ENCODE measurements around the gene FGA. TPM values are rescaled to one million over a fixed set of nuclear protein-coding genes. Genes with fewer than 3 reads are reported as not detected.
A peak's percentile ranks its signal among the peaks of the same experiment; 100 is the strongest.
"Not testable (repeated sequence)": the region's sequence is repeated elsewhere in the genome, so short reads cannot be mapped to it uniquely, and the experiment has no call there.

FGA gene
- total RNA-seq, 1 donor from 2014 or later = 15,070 TPM

DNA sequence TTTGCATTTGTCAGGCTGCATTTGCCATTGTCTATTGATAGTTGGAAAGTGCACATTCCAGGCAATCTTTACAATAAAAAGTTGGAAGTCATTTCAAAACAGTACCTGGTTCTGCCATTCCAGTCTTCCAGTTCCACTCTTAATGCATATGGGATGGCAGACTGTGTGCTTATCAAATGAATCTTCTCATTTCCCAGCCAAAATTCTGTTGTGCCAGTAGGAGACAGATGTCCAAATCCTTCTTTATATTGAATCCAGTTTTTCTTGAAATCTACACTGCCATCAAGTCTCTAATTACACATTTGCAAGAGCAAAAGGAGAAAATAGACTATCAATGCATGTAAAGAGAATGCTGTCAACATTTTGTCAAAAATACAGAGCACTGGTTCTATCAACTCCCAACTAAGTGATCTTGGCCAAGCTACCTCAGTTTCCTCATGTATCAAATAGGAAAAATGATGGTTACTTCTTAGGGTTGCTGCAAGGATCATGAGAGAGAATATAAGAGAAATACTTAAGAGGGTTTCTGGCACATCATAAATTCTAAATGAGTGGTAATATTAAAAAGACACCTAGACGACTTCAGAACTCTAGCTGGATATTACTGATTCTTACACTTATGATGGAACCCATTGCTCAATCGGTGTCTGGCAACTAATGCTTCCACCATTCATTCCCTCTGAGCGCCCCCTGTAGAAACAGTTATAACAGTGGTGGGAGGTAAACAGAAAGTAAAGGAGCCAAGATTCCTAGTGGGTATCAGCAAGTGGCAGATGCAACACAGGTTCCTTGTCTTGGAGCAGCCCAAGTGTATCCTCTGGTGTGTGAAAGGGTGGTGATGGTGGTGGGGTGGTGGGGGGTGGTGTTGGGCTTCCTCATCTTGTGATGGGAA is 18.1 kb upstream of the FGA start:
- peak; percentile 28 for ATAC-seq
- DNase-seq (ENCODE audit: low spot score) = no peak

DNA sequence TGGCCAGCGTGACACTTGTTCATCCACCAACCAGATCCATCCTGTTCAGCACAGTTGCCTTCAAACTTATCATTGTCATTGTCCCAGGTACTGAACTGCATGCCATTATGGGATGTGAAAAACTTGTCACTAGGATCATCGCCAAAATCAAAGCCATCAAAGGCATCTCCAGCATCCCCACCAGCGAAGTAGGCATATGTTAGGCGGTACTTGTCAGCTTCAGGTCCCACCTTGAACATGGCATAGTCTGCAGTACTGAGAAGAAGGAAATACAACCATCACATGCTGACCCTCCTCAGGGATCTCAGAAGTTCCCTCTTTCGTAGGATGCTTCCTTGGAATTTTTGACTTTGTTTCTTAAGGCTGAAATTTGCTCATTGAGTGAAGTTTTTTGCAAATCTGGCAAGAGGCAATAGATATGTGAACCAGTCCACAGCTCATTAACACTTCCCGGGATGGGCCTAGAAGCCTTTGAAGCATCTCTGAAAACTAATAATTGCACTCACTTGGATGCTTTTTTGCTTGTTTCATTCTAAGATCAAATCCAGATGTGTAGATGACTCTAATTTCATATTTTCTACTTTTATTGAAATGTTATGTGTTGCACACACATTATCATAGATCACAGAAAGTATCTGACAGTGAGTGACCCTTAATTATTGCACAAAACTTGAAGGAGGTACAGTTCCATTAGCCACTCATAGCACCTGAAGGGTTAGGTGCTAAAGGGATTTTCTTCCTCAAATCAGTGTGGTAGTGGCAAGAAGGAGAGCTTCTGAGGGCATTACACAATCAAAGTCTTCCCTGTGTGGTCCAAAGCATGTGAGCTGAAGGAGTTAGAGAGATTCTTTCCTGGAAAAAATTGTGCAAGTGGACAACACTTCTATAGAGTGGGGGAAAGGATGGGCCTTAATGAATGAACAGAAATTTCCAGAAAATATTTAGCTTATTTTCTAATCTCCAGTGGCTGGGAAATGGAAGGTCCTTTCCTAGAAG is 16.5 kb upstream of the FGA start:
- DNase-seq (ENCODE audit: low spot score) (no peak), ATAC-seq (peak; percentile 17)

DNA sequence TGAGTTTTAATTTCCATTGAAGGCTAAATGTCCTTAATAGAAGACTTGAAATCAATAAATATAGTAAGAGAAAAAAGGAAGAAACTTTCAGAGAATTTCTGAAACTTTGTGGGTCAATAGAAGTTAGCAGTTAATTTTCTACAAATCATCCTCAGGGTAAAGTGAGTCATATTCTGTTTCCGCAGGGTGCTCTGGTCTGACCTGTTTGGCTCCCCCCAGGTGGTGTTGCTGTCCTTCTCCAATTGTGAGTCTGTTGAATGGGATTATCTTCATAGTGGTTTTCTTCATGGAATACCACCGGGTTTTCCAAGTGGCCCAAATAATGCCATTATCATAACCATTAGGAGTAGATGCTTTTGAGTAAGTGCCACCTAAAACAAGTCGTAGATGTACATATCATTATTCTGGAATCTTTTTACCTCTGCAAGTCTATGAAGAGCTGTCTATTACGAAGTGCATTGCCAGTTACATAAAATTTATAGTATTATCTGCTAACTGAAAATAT is 14.2 kb upstream of the FGA start:
- no peak for ATAC-seq
- DNase-seq (ENCODE audit: low spot score) = no peak

DNA sequence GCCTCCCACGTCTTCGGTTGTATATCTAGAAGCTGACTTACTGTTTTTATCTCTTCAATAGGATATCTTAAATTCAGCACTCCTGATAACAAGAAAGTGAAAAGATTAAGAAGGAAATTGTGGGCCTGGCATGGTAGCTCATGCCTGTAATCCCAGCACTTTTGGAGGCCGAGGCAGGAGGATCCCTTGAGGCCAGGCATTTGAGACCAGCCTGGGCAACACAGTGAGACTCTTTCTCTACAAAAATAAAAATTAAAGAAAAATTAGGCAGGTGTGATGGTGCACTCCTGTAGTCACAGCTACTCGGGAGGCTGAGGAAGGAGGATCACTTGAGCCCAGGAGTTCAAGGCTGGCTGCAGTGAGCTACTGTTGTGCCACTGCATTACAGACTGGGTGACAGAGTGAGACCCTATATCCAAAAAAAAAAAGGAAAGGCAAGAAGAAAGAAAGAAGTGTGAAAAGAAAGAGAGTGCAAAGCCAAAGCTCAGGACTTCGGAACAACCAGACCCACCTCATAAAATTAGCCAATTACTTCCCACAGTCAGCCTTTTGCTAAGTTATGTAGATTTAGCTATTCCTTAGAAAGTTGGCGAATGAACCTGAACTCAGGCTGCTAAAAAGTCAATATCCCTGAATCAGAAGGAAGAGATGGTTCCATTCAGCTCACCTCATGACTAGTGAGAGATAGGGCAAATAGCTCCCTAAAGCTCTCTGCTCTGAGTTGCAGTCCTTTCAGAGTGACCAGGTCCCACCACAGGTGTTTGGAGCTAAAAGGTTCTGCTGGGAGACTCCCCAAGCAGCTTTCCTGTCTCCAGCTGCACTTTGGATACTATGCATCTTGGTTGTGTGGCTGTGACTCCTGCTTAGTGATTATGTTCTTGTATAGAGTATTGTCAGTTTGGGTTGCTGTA is 12.7 kb upstream of the FGA start:
- ATAC-seq (peak; percentile 2), DNase-seq (ENCODE audit: low spot score) (no peak)

DNA sequence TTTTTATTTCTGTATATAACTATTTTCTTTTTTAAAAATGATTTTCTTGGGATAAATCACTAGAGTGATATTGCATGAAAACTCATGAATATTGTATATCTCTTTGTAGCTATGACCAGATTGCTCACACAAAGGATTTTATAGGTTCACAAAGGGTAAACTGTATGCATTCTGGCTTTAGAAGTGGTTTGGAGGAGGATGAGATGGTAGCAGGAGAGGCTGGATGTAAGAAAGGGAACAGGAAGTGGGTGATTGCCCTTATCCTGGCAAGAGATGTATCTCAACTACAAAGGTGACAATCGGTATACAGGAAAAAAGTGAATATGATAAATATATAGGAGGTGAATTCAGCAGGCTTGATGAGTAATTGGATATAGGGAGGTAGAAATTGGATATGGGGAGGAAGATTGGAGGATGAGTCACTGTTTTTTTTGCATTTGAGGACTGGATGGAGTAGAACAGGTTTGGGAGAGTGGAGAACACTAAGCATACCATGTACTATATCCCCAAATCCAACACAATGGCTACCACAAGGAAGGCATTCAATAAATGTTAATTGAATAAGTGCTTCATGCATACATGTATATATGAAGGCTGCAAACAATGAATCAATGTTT is 12.0 kb upstream of the FGA start:
- no peak for ATAC-seq
- DNase-seq (ENCODE audit: low spot score) = no peak

DNA sequence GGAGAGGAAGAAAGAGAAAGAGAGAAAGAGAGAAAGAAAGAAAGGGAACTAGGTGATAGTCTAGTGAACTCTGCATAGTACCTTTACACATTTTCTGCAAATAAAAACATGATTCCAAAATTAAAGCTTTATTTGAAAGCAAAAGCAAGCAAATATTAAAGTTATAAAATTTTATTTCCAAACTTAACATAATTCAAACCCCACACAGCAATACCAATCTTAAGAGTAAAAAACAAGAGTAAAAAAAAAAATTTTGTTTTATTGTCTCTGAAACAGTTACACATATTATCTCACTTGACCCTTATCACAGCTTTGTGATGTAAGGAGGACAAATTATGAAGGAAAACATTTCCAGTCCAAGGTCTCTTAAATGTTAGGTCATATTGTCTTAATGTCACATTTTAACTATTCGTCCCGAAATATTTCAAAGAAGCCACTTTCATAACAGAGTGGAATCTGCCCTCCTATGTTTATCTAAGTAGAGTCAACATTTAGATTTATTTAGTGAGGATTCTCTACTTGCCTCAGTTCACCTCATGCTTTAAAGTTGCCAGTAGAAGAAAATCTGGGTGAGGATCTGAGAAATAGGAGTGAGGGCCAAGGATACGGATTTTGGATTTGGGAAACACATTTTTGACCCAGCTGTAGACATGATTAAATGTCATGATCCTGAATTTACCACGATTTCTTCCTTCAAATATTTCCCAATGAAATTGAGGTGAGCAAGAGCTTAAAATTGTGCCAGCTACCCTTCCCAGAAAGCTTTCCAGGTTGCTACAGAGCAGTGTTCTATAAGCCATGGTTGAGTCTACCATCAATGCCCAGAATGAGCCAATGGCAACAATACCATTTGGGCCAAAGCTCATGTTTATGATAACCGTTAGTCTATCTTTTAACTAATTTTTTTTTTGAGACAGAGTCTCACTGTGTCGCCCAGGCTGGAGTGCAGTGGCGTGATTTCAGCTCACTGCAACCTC is 7.5 kb upstream of the FGA start:
- ATAC-seq (peak; percentile 65), DNase-seq (ENCODE audit: low spot score) (no peak)

DNA sequence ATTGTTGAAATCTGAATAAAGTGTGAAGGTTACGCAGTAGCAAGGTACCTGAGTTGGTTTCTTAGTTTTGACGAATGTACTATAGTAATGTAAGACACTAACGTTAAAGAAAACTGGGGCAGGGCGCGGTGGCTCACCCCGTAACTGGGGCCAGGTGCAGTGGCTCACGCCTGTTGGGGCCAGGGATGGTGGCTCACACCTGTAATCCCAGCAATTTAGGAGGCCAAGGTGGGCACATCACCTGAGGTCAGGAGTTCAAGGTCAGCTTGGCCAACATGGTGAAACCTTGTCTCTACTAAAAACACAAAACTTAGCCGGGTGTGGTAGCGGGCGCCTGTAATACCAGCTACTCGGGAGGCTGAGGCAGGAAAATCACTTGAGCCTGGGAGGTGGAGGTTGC is 6.7 kb upstream of the FGA start:
- DNase-seq (ENCODE audit: low spot score) = not testable (repeated sequence)
- ATAC-seq = peak; percentile 16

DNA sequence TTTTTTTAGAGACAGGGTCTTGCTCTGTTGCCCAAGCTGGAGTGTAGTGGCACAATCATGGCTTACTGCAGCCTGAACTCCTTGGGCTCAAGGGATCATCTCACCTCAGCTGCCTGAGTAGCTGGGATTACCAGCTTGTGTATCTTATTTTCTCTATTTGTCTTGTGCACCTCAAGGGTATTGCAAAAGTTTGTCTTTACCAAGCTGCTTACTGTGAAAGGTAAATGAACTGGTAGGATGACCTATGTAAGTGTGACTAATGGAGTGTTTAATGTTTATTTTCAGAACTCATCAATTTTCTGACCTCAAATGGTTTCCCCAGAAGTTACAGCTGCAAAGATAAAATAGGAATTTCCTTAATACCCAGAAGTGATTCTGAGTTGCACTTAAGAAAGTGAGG is 5.3 kb upstream of the FGA start:
- ATAC-seq (peak; percentile 9), DNase-seq (ENCODE audit: low spot score) (no peak)

DNA sequence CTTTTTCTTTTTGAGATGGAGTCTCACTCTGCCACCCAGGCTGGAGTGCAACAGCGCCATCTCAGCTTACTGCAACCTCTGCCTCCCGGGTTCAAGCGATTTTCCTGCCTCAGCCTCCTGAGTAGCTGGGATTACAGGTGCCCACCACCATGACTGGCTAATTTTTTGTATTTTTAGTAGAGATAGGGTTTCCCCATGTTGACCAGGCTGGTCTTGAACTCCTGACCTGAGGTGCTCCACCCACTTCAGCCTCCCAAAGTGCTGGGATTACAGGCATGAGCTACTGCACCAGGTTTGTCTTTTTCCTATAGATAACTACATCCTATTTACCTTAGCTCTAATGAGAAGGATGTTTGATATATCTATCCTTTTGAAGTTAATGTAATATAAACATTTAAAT is 3.8 kb upstream of the FGA start:
- not testable (repeated sequence) for ATAC-seq; DNase-seq (ENCODE audit: low spot score)

DNA sequence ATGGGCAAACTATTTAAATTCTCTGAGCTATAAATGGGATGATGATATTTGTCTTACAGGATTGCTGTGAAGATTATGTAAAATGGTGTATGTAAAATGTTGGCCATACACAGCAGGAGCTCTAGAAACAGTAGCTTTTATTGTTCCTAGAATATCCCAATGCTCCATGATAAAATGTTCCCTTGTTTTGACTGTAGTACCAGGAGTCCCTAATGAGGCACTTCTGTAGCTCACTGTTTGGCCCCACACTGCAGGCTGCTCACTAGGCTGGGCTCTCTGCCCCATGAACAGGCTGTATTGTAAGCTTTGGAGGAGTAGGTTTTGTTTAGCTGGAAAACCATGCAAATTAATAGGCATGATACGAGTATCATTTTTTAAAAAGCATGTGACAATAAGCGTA is 3.3 kb upstream of the FGA start:
- DNase-seq (ENCODE audit: low spot score) (no peak), ATAC-seq (no peak)

DNA sequence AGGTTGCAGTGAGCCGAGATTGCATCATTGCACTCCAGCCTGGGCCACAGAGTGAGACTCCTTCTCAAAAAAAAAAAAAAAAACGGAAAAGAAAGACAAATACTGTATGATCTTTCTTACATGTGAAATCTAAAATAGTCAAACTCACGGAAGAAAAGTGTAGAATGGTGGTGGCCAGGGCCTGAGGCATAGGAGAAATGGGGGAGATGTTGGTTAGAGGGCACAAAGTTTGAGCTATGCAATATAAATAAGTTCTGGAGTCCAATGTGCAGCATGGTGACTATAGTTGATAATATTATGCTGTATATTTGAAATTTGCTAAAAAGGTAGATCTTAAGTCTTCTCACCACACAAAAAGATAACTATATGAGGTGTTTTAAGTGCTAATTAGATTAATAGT is 1.3 kb upstream of the FGA start:
- no peak for DNase-seq (ENCODE audit: low spot score)
- ATAC-seq = no peak

DNA sequence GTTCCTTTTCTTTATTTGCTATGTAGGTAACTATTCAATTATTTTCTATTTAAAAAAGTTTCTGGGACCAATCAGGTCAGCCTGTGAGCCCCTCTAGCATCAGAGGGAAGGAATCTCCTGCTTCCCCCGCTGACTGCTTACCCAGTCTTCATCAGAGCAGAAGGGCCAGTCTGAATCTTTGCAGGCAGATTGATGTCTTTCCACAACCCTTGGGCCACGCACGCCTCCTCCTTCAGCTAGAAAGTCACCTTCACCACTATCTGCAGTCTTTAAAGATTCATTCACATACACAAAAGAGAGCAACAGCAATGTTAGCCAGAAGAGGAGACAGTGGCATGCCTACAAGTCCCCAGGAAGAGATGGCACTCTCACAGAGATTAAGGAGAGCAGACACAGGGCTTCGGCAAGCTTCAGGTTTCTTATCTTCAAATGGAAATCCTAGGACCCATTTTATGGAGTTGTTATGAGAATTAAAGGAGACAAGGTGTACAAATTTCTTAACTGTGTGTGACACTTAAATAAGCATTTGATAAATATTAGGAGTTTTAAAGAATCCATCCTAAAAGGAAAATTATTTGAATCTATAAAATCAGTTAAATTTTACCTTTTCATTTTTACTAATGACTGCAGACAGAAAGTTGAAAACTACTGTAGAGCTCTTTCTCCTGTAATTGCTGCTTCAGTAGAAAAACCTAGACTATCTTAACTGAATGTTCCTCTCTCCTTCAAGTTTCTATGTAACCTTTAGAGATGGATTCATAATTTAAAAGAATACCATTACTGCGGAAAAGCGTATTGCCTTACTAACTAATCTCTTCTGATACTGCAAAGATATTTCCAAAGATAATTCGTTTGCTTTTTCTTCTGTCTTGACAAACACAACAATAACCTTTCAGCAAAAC is 995 bp downstream of the FGA start:
- ATAC-seq (no peak), DNase-seq (ENCODE audit: low spot score) (no peak)

DNA sequence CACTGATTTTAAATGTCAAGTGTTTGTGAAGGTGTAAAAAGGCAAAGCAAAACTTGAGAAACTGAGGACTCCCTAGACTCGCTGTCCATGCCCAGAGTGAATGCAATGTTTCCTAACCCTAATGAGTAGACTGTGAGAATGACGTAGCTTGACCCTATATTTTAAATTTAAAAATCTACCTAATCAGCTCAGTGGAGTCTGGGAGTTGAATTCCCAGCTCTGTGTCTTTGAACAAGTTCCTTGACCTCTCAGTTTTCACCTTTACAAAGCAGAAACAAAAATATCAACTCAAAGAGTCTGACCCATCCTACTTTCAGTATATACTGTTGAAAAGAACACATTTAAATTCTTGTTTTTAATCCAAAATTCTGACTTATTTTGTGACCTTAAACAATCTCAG is 2.3 kb downstream of the FGA start:
- no peak for DNase-seq (ENCODE audit: low spot score)

DNA sequence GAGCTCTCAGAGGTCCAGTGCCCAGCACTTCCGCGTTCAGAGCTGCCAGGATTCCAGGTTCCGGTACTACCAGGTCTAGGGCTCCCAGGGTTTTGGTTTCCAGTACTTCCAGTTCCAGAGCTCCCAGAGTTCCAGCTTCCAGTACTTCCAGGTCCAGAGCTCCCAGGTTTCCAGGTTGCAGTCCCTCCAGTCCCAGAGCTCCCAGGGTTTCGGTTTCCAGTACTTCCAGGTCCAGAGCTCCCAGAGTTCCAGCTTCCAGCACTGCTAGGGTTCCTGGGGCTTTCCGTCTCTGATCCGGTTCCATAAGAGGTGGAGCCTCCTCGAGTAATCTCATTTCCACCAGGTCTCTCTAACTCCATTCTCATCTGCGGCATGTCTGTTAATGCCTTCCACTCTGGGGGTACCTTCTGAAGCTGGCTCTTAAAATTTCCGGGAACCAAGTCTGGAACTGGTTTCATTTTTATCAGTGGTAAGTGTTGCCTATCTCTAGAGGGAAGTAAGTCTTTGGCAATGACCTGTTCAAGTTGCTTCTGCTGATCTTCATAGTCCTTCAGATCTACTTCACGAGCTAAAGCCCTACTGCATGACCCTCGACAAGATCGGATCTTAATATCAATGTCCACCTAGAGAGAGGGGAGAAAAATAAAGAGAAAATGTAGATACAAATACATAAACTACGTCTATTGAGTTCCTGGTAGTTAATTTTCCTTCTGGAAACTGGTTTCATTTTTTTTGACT is 4.1 kb downstream of the FGA start:
- peak; percentile 25 for ATAC-seq
- DNase-seq (ENCODE audit: low spot score) = no peak

More for the DNA sequence above, 2.3 kb downstream of the FGA start:
- no peak for ATAC-seq

DNA sequence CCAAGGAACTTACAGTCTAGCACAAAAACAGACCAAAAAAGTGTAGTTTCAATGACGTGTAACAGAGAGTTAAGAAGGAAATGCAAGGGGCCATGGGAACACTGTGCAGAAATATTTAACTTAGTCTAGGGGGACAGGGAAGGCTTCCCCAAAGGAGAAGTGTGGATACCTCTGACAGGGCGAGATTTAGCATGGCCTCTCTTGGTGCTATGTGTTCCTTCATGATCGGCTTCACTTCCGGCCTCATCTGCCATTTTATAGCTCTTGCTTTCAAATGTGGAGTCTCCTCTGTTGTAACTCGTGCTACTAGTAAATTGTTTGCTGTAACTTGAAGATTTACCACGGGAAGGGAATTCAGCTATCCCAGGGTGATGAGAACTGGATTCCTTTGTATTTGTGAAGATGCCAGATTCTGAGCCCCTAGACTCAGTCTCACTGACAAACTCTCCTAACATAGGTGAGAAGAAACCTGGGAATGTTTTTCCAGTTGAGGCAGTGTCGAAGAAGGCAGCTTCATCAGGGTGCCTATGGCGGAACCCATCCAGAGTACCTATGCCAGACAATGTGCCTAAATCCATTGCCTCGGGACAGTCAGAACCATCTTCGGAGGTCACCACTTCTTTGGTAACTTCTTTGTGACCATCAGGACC is 5.0 kb downstream of the FGA start:
- peak; percentile 23 for ATAC-seq
- no peak for DNase-seq (ENCODE audit: low spot score)

DNA sequence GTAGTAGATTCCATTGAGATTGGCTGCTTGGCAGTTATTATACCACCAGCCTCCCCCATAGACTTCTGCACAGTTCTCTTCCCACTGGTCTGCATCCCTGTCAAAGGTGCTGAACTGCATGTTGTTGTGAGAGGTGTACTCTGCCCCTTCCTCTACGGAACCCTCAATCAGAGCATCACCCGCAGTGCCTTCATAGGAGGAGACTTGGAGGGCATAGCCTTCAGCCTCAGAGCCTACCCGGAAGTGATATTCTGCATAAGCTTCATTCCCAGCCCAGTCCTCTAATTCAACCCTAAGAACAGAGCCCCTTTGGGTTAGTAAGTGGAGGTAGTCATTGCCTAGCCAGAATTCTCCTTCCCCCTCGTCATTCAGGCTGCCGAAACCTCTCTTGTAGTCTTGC is 6.3 kb downstream of the FGA start:
- ATAC-seq = peak; percentile 26
- no peak for DNase-seq (ENCODE audit: low spot score)

DNA sequence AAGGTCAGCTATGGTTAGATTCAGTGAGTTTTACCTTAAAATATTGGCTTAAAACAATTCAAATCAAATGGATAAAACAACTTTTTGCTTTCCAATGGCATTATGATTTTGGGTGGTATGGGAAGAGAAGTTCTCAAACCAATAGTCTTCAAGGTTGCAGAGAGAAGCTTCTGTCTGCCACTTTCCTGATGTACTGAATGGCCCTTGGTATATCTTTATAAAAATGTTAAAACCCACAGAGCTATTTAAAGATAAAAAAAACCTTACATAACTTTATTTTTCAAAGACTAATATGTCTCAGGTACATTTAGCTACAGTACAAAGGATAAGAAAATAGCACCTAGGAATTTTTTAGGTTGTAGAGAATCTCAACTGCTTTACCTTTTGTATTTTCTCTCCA is 6.9 kb downstream of the FGA start:
- ATAC-seq (no peak), DNase-seq (ENCODE audit: low spot score) (no peak)

All from left lobe of liver (tissue), 2 donors.